Measurements from ENCODE around the gene SEMA6A. TPM values are rescaled to one million over a fixed set of nuclear protein-coding genes. Genes with fewer than 3 reads are reported as not detected.

The SEMA6A gene
- polyA plus RNA-seq, 1 donor (not counting 4 experiments of a cell fraction or from before 2014, with no cell fraction given), result 0.68 TPM

DNA sequence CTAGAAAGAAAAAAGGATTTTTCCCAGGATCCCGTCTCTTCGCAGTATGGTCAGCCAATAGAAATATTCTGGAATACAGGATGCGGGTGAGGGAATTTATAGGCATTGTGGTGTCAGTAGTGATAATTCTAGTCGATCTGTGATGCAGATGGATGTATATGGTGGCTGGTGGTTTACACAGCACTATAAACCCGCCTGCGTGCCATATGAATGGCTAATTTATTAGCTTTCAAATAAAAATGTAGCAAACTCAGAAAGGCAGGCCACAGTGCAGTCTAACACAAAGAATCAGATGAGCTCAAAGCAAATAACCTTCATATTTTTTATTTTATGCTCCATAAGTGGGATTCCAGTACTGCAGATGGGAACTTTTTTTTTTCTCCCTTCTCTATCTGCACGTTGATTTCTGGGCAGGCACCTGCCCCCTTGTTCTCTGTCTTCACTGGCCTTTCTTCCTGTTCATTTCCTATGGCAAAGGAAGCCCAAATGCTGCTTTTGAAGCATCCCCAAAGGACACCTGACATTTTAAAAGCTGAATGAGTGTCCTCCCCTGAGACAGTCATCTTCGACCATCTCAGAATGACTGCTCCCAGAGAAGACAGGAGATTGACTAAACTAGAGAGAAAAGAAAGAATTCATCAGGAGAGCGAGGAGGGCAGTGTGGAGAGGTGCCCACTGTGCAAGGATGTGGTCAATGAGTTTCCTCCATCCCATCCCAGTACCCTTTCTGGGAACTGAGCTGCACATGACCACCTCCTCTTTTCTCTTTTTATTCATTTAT lies 52.1 kb downstream of the SEMA6A start:
- no peak for TF ChIP-seq EZH2 (IDR thresholded peaks at IDR 0.05; ENCODE audit: low read length)
- TF ChIP-seq, protein P1, sequence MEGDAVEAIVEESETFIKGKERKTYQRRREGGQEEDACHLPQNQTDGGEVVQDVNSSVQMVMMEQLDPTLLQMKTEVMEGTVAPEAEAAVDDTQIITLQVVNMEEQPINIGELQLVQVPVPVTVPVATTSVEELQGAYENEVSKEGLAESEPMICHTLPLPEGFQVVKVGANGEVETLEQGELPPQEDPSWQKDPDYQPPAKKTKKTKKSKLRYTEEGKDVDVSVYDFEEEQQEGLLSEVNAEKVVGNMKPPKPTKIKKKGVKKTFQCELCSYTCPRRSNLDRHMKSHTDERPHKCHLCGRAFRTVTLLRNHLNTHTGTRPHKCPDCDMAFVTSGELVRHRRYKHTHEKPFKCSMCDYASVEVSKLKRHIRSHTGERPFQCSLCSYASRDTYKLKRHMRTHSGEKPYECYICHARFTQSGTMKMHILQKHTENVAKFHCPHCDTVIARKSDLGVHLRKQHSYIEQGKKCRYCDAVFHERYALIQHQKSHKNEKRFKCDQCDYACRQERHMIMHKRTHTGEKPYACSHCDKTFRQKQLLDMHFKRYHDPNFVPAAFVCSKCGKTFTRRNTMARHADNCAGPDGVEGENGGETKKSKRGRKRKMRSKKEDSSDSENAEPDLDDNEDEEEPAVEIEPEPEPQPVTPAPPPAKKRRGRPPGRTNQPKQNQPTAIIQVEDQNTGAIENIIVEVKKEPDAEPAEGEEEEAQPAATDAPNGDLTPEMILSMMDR (optimal IDR thresholded peaks at IDR 0.05 in 1 of 3, IDR thresholded peaks at IDR 0.05 in 1 of 3, conservative IDR thresholded peaks at IDR 0.05 in 1 of 3; ENCODE audit: extremely low read depth in 1 of 3, insufficient read depth in 2 of 3, low read length in 3 of 3), result no peak
- no peaks in the 10 kb centered on the region for H3K9me1 ChIP-seq (ENCODE audit: control insufficient read depth, extremely low read depth, insufficient read depth, low read length)
- H3K4me1 ChIP-seq (ENCODE audit: control insufficient read depth, extremely low read depth, insufficient read depth, low read length), result peaks cover 17% of the 10 kb centered on the region
- no peaks in the 10 kb centered on the region for H4K20me1 ChIP-seq (ENCODE audit: control insufficient read depth, extremely low read depth, insufficient read depth, low read length)
- dilution Hi-C loops (cut with MboI; ENCODE audit: extremely low pct_ligation_motif_present, low sequenced_read_pairs), result no loop called here
- no peak for FAIRE-seq
- H3K27ac ChIP-seq (ENCODE audit: control insufficient read depth, insufficient read depth, low read length), result no peak overlapping the region
- no peaks in the 10 kb centered on the region for H3K27me3 ChIP-seq (ENCODE audit: control insufficient read depth, extremely low read depth, insufficient read depth, low read length)
- no peak for DNase-seq (ENCODE audit: low read depth, low spot score)
- H3K4me2 ChIP-seq (ENCODE audit: control insufficient read depth, extremely low read depth, insufficient read depth, low read depth, low read length), result no peak overlapping the region
- H3K79me2 ChIP-seq (ENCODE audit: control insufficient read depth, insufficient read depth, low read length), result no peaks in the 10 kb centered on the region
- H3K36me3 ChIP-seq (ENCODE audit: control insufficient read depth in 2 of 2, extremely low read depth in 1 of 2, insufficient read depth in 2 of 2, low read length in 2 of 2), result no peaks in the 10 kb centered on the region
- H3K4me3 ChIP-seq (ENCODE audit: control insufficient read depth in 2 of 3, extremely low read depth in 1 of 3, insufficient read depth in 2 of 3, low read depth in 1 of 3, low read length in 3 of 3), result no peak overlapping the region
- no peaks in the 10 kb centered on the region for H3K9me3 ChIP-seq (ENCODE audit: control insufficient read depth, low read depth, low read length)
- H3K9ac ChIP-seq (ENCODE audit: control insufficient read depth, extremely low read depth, insufficient read depth, low read length), result no peak overlapping the region
- H2AFZ ChIP-seq (ENCODE audit: control insufficient read depth, low read length), result no peak overlapping the region

DNA sequence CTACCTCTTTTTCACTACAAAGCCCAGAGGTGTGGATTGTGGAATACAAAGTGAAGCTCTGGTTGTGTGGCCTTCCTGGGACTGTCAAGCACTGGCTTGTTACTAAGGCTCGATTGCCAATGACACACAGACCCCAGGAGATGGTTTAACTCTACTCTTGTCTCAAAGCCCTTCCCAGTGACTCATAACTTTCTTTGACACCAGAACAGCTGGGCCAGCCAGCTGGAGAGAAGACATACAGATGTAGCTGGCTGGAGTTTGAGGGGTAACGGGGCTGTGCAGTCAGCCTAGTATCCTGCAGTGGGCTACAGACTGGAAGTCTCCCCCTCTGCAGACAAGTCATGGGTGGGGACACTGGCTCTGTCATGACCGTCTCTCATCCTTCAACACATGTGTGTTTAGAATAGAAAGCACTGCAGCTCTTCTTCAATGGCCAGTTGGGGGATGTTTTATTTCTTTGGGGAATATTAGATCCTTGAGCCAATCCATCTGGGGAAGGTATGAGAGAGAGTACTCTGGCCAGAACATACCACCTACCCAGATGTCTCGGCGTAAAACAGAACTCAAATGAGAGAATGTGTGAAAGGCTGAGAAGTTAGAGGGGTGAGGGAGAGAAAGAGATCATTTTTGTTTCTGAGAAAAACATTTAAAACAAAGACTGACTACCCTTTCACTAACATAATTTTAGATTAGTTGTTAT lies 53.3 kb downstream of the SEMA6A start:
- Histone ChIP-seq H3K36me3 (ENCODE audit: control insufficient read depth in 2 of 2, extremely low read depth in 1 of 2, insufficient read depth in 2 of 2, low read length in 2 of 2) (no peaks in the 10 kb centered on the region), H3K4me1 (ENCODE audit: control insufficient read depth, extremely low read depth, insufficient read depth, low read length) (peaks cover 17% of the 10 kb centered on the region), H3K9me3 (ENCODE audit: control insufficient read depth, low read depth, low read length) (no peaks in the 10 kb centered on the region), H3K27me3 (ENCODE audit: control insufficient read depth, extremely low read depth, insufficient read depth, low read length) (no peaks in the 10 kb centered on the region), H3K27ac (ENCODE audit: control insufficient read depth, insufficient read depth, low read length) (no peak overlapping the region), H3K79me2 (ENCODE audit: control insufficient read depth, insufficient read depth, low read length) (no peaks in the 10 kb centered on the region), H3K4me3 (ENCODE audit: control insufficient read depth in 2 of 3, extremely low read depth in 1 of 3, insufficient read depth in 2 of 3, low read depth in 1 of 3, low read length in 3 of 3) (no peak overlapping the region), H3K9ac (ENCODE audit: control insufficient read depth, extremely low read depth, insufficient read depth, low read length) (no peak overlapping the region), H4K20me1 (ENCODE audit: control insufficient read depth, extremely low read depth, insufficient read depth, low read length) (no peaks in the 10 kb centered on the region), H3K4me2 (ENCODE audit: control insufficient read depth, extremely low read depth, insufficient read depth, low read depth, low read length) (peak overlapping the region; percentile 18), H2AFZ (ENCODE audit: control insufficient read depth, low read length) (no peak overlapping the region), H3K9me1 (ENCODE audit: control insufficient read depth, extremely low read depth, insufficient read depth, low read length) (no peaks in the 10 kb centered on the region)
- TF ChIP-seq, protein P1 (optimal IDR thresholded peaks at IDR 0.05 in 1 of 3, IDR thresholded peaks at IDR 0.05 in 1 of 3, conservative IDR thresholded peaks at IDR 0.05 in 1 of 3; ENCODE audit: extremely low read depth in 1 of 3, insufficient read depth in 2 of 3, low read length in 3 of 3), result no peak
- no peak for TF ChIP-seq EZH2 (IDR thresholded peaks at IDR 0.05; ENCODE audit: low read length)
- DNase-seq (ENCODE audit: low read depth, low spot score), result no peak
- FAIRE-seq, result peak; percentile 60
- dilution Hi-C loops (cut with MboI; ENCODE audit: extremely low pct_ligation_motif_present, low sequenced_read_pairs), result no loop called here
